ENCODE data around the gene MARCHF3. TPM values are rescaled to one million over a fixed set of nuclear protein-coding genes. Genes with fewer than 3 reads are reported as not detected.
"Not testable (repeated sequence)": the region's sequence is repeated elsewhere in the genome, so short reads cannot be mapped to it uniquely, and the experiment has no call there.

Gene MARCHF3
- total RNA-seq, 1 donor from 2014 or later = 16.5 TPM

DNA sequence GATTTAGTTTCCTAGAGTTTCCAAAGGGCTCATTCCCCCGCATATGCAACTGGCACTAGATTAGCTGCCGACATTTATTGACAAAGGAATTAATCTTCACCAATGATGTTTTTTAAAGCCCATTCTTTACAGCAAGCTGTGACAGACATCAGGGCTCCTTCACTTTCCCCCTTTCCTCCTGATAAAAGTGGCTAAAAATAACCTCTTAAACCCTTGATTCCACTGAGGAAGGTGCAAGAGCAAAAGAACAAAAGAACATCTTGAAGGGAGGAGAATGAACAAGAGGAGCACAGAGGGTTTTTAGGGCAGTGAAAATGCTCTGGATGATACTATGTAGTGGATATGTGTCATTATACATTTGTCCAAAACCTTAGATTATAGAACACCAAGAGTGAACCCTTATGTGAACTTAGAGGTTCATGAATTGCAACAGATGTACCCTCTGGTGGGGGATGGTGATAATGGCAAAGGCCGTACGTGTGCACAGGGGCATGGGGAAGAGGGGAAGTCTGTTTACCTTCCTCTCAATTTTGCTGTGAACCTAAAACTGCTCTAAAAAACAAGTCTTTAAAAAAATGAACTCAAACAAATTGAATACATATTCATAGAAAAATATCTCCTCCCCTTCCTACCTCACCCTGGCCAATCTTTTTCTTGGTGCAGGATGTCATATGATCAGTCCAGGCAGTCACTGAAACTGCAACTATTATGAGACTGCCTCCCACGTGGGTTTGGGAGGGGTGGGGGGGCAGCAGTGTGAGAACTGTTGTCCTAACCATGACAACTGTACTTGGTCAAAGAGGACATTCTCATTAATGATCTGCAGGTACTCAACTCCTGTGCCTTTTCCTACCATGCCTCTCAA is 83.0 kb downstream of the MARCHF3 start:
- H3K27me3 ChIP-seq (ENCODE audit: insufficient read depth, low read length) = no peaks in the 10 kb centered on the region
- Mint-ChIP-seq H3K27me3 (ENCODE audit: low read depth, unreplicated experiment) (no peaks in the 10 kb centered on the region), H3K36me3 (ENCODE audit: low read depth, unreplicated experiment) (peaks cover 2% of the 10 kb centered on the region), H3K27ac (ENCODE audit: unreplicated experiment) (no peak overlapping the region), H3K9me3 (ENCODE audit: unreplicated experiment) (no peaks in the 10 kb centered on the region), H3K4me3 (ENCODE audit: unreplicated experiment) (no peak overlapping the region), H3K4me1 (ENCODE audit: low read depth, unreplicated experiment) (no peaks in the 10 kb centered on the region)
- H3K4me1 ChIP-seq (ENCODE audit: insufficient read depth, low read length) = no peaks in the 10 kb centered on the region
- no peak for DNase-seq (ENCODE audit: low read depth)
- no peak overlapping the region for H3K27ac ChIP-seq (ENCODE audit: low read depth, low read length)
- FAIRE-seq = no peak
- no peaks in the 10 kb centered on the region for H3K9me3 ChIP-seq (ENCODE audit: insufficient read depth, low read depth, low read length)
- H2AFZ ChIP-seq (ENCODE audit: low read depth, low read length) = no peak overlapping the region
- H3K4me3 ChIP-seq (ENCODE audit: insufficient read depth, low read depth, low read length) = no peak overlapping the region
- TF ChIP-seq CTCF (IDR thresholded peaks at IDR 0.05; ENCODE audit: insufficient read depth, low read depth, low read length) (no peak), EZH2 (IDR thresholded peaks at IDR 0.05; ENCODE audit: insufficient read depth, low read length) (no peak)
- H3K36me3 ChIP-seq (ENCODE audit: insufficient read depth, low read length) = no peaks in the 10 kb centered on the region
- H3K79me2 ChIP-seq (ENCODE audit: insufficient read depth, low read length) = no peaks in the 10 kb centered on the region
- H4K20me1 ChIP-seq (ENCODE audit: insufficient read depth, low read length) = no peaks in the 10 kb centered on the region
- no peak overlapping the region for H3K4me2 ChIP-seq (ENCODE audit: low read length)
- H3K9ac ChIP-seq (ENCODE audit: low read length) = no peak overlapping the region

- not testable (repeated sequence) for H3K36me3 ChIP-seq (ENCODE audit: insufficient read depth, low read length); H3K27ac ChIP-seq (ENCODE audit: low read depth, low read length); H3K27ac Mint-ChIP-seq (ENCODE audit: unreplicated experiment); H3K4me3 Mint-ChIP-seq (ENCODE audit: unreplicated experiment); H3K4me3 ChIP-seq (ENCODE audit: insufficient read depth, low read depth, low read length); H3K4me1 ChIP-seq (ENCODE audit: insufficient read depth, low read length); H3K27me3 ChIP-seq (ENCODE audit: insufficient read depth, low read length); FAIRE-seq; H3K9me3 ChIP-seq (ENCODE audit: insufficient read depth, low read depth, low read length); H3K79me2 ChIP-seq (ENCODE audit: insufficient read depth, low read length); H2AFZ ChIP-seq (ENCODE audit: low read depth, low read length); DNase-seq (ENCODE audit: low read depth); H3K4me2 ChIP-seq (ENCODE audit: low read length); H4K20me1 ChIP-seq (ENCODE audit: insufficient read depth, low read length); H3K4me1 Mint-ChIP-seq (ENCODE audit: low read depth, unreplicated experiment); H3K36me3 Mint-ChIP-seq (ENCODE audit: low read depth, unreplicated experiment); H3K27me3 Mint-ChIP-seq (ENCODE audit: low read depth, unreplicated experiment); H3K9ac ChIP-seq (ENCODE audit: low read length); H3K9me3 Mint-ChIP-seq (ENCODE audit: unreplicated experiment)
Observed at GRCh38 chr5:126942908-126943307, 87.5 kb downstream of the MARCHF3 start.

GRCh38 chr5:126941403-126941802 is 89.0 kb downstream of the MARCHF3 start:
- no peak overlapping the region for H3K4me3 ChIP-seq (ENCODE audit: insufficient read depth, low read depth, low read length)
- peaks cover 2% of the 10 kb centered on the region for H3K36me3 Mint-ChIP-seq (ENCODE audit: low read depth, unreplicated experiment)
- H3K9ac ChIP-seq (ENCODE audit: low read length) = no peak overlapping the region
- no peaks in the 10 kb centered on the region for H3K27me3 ChIP-seq (ENCODE audit: insufficient read depth, low read length)
- no peaks in the 10 kb centered on the region for H3K79me2 ChIP-seq (ENCODE audit: insufficient read depth, low read length)
- H3K4me2 ChIP-seq (ENCODE audit: low read length) = no peak overlapping the region
- H2AFZ ChIP-seq (ENCODE audit: low read depth, low read length) = no peak overlapping the region
- H3K4me3 Mint-ChIP-seq (ENCODE audit: unreplicated experiment) = no peak overlapping the region
- H3K4me1 Mint-ChIP-seq (ENCODE audit: low read depth, unreplicated experiment) = peaks cover 8% of the 10 kb centered on the region
- no peaks in the 10 kb centered on the region for H4K20me1 ChIP-seq (ENCODE audit: insufficient read depth, low read length)
- H3K9me3 Mint-ChIP-seq (ENCODE audit: unreplicated experiment) = no peaks in the 10 kb centered on the region
- DNase-seq (ENCODE audit: low read depth) = no peak
- H3K9me3 ChIP-seq (ENCODE audit: insufficient read depth, low read depth, low read length) = no peaks in the 10 kb centered on the region
- no peak overlapping the region for H3K27ac ChIP-seq (ENCODE audit: low read depth, low read length)
- H3K27ac Mint-ChIP-seq (ENCODE audit: unreplicated experiment) = no peak overlapping the region
- H3K36me3 ChIP-seq (ENCODE audit: insufficient read depth, low read length) = no peaks in the 10 kb centered on the region
- H3K27me3 Mint-ChIP-seq (ENCODE audit: low read depth, unreplicated experiment) = no peaks in the 10 kb centered on the region
- no peaks in the 10 kb centered on the region for H3K4me1 ChIP-seq (ENCODE audit: insufficient read depth, low read length)
- TF ChIP-seq CTCF (IDR thresholded peaks at IDR 0.05; ENCODE audit: insufficient read depth, low read depth, low read length) = no peak
- no peak for TF ChIP-seq EZH2 (IDR thresholded peaks at IDR 0.05; ENCODE audit: insufficient read depth, low read length)
- no peak for FAIRE-seq
